Measurements from ENCODE around the gene VSTM2L. TPM values are rescaled to one million over a fixed set of nuclear protein-coding genes. Genes with fewer than 3 reads are reported as not detected.

Gene VSTM2L
- total and polyA plus RNA-seq, 2 of the 13 experiments (the other 11 are each of a cell fraction or from before 2014, with no cell fraction given) = not detected

- no peak for TF ChIP-seq FOXJ3 (CRISPR knock-in tag; IDR thresholded peaks at IDR 0.05; ENCODE audit: borderline replicate concordance)
- TF ChIP-seq RAD21 (CRISPR knock-in tag; IDR thresholded peaks at IDR 0.05) = no peak
- no peak for TF ChIP-seq DDIT3 (CRISPR knock-in tag; IDR thresholded peaks at IDR 0.05)
- 0 out of 2 replicates have a peak, but pooled peaks have one; percentile 51 for TF ChIP-seq NFKB2 (CRISPR knock-in tag; IDR thresholded peaks at IDR 0.05; ENCODE audit: borderline replicate concordance)
- no peak for TF ChIP-seq FOXM1 (CRISPR knock-in tag; IDR thresholded peaks at IDR 0.05)
- no peak for TF ChIP-seq MTA3 (CRISPR knock-in tag; IDR thresholded peaks at IDR 0.05)
- TF ChIP-seq XRCC5 (optimal IDR thresholded peaks at IDR 0.05; ENCODE audit: low read length) = peak; percentile 16
- TF ChIP-seq ZFP36 (IDR thresholded peaks at IDR 0.05; ENCODE audit: borderline replicate concordance, low read depth, low read length, partially characterized antibody) = peak; percentile 63
- TF ChIP-seq ZBTB21 (CRISPR knock-in tag; IDR thresholded peaks at IDR 0.05) = no peak
- peak; percentile 99 for TF ChIP-seq ZSCAN25 (CRISPR knock-in tag; IDR thresholded peaks at IDR 0.05)
- no peak for TF ChIP-seq POLR2A (IDR thresholded peaks at IDR 0.05; ENCODE audit: insufficient read depth in 1 of 2, low read depth in 2 of 2, low read length in 2 of 2)
- no peak for TF ChIP-seq SOX5 (CRISPR knock-in tag; IDR thresholded peaks at IDR 0.05; ENCODE audit: borderline replicate concordance)
- 0 out of 2 replicates have a peak, but pooled peaks have one; percentile 23 for TF ChIP-seq HMG20B (CRISPR knock-in tag; conservative IDR thresholded peaks at IDR 0.05)
- no peak for TF ChIP-seq ZHX1 (CRISPR knock-in tag; IDR thresholded peaks at IDR 0.05; ENCODE audit: low read depth)
- no peak for TF ChIP-seq PPARG (CRISPR knock-in tag; conservative IDR thresholded peaks at IDR 0.05)
- TF ChIP-seq ZNF687 (CRISPR knock-in tag; IDR thresholded peaks at IDR 0.05) = peak; percentile 16; the same call in 1 of the 2 replicates
- no peak for TF ChIP-seq TSC22D2 (CRISPR knock-in tag; IDR thresholded peaks at IDR 0.05; ENCODE audit: borderline replicate concordance)
- TF ChIP-seq CSRNP2 (CRISPR knock-in tag; conservative IDR thresholded peaks at IDR 0.05; ENCODE audit: low read depth) = no peak
- TF ChIP-seq ZNF282 (IDR thresholded peaks at IDR 0.05; ENCODE audit: partially characterized antibody) = no peak
- TF ChIP-seq ZNF326 (CRISPR knock-in tag; IDR thresholded peaks at IDR 0.05; ENCODE audit: borderline replicate concordance) = no peak
- no peak for TF ChIP-seq ZNF83 (CRISPR knock-in tag; IDR thresholded peaks at IDR 0.05; ENCODE audit: borderline replicate concordance)
- TF ChIP-seq ZZZ3 (CRISPR knock-in tag; IDR thresholded peaks at IDR 0.05; ENCODE audit: borderline replicate concordance) = no peak
- TF ChIP-seq ZNF879 (CRISPR knock-in tag; IDR thresholded peaks at IDR 0.05) = no peak
- TF ChIP-seq ZNF331 (CRISPR knock-in tag; IDR thresholded peaks at IDR 0.05) = peak; percentile 52; the same call in 1 of the 2 replicates
Observed at GRCh38 chr20:37886851-37887297, 16.1 kb upstream of the VSTM2L start (continued).

Measured in HepG2 (cell line).